Left hindlimb (tissue), 1 donor: ENCODE measurements around the gene UROC1.

Experiments used
- DNase-seq: peaks from one replicate; pipeline ENCODE4 v3.0.0-alpha.2; 2018

UROC1 gene

DNA sequence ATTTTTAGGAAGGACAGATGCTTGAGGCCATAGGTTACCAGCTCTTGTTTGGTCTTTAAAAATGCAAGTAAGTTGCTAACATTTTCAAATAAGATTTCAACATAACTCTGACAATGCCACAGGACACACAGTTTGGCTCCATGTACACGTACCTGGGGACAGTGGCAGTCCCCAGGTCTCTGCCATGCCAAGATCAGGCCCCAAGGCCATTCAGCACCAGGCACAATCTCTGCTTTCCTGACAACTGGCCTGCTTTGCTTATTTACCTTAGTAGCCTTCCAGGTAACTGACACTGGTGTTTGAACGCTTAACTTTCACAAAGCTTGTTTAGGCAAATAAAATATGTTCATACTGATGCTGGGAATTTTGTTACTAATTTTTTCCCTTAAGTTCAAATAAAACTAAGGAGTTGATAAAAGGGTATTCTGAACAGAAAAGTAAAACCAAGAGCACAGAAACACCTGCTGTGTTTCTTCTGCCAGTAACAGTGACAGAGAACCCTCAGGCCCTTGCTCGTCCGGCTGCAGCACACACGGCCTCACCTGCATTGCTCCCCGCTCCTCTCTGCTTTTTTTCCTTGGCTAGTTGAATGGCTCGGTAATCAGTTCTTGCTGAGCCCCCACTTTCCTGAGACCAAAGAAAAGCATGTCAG lies 58.3 kb downstream of the UROC1 start:
- DNase-seq: no peak

DNA sequence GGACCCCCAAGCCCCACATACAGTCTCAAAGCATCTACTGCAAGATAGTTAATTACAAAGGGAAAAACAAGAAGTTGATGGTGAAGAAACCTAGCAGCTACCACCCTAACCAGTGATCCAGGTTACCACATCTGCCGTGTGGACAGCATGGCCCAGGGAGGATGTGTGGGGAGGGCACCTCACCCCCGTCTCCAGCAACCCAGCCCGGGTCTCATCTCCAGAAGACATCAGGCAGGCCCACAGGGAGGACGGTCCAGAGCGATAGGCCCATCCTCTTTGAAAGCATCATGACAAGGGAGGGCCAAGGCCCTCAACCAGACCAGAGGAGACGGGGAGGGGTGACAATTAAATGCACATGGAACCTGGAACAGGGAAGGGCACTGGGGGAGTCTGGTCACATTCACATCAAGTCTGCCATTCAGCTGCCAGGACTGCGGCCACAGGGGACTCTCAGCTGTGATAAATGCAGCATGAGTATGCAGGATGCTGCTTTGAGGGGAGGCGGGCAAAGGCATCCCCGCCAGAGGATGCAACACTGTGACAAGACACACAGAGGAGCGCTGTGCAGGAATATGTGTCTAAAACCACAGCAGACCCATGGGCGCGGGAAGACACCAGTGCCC lies 60.7 kb downstream of the UROC1 start:
- DNase-seq: no peak

DNA sequence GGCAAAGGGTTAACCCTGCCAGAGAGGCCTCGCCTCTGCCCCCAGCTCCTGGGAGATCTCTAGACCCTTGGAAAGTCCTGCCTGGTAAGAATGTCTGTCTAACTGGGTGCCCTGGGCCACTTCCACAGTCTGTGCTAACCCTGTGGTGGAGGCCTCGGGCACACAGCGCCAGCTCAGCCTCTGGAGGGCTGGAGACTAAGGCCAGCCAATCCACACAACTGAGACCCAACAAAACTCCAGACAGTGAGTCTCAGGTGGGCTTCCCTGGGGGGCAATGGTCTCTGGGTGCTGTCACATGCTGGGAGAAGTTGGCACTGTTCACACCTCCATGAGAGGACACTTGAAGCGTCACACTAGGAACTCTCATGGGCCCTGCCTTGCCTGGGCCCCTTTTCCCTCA lies 61.4 kb downstream of the UROC1 start:
- no peak for DNase-seq

DNA sequence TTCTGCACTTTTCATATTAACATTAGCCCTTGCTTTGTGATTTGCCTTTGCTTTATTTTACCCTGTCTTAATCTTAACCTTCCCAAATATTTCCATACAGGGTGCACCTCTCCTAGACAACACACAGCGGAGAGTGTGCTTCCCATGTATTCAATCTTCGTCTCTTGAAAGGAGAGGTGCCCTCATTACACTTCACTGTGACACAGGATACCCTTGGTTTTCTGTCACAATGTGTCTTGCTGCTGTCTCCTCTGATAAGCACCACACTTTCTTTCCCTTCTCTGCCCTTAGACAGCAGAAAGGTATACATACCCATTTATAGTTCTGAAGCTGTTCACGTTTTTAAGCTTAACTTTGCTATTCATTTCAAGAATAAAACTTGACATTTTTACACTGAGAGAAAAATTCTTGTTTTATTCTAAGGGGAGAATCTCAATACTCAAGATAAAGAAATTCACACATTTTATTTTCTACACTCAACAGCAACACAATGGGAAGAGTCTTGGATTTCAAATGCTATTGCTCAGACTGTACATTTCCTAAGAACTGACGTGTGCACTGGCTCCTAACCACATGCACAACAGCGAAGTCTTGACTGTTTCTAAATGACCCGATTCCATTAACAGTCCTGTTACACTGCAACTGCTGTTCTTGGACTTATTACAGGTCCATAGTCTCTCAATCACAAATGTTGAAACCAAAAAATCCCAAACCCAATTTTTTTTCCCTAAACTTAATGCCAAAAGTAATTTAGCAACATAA lies 63.0 kb downstream of the UROC1 start:
- DNase-seq: no peak

DNA sequence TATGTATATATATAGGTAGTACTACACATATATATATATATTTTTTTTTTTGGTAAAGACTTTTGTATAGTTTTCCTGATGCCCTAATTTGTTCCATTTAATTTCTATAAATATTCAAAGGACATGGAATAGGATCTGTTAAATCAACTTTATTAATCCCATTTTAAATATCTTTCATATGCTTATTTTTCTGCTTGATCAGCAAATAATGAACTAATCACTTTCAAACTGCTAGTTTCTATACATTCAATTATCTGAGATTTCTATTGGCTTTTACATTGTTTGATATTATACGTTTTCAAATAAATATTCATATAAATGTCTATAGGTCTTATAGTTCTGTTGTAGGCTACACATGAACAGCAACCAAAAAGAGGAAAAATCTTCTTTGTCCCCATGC lies 63.5 kb downstream of the UROC1 start:
- no peak for DNase-seq

DNA sequence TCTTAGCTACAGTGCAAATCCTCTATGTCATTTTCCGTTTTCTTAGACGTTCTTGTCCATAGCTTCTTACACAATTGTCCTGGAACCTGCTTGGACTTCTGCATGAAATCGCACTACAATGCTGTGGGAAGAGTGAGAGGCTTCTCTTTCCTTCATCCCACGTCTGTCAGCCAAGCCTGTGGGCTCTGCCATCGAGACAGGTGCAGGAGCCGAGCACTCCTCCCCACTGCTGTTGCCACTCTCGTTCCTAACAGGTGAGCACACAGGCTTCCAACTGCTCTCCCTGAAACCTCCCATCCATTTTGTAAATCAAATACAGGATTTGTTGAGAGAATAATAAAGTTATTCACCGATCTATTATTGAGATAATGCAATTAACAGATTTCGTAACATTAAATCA lies 65.4 kb downstream of the UROC1 start:
- no peak for DNase-seq

DNA sequence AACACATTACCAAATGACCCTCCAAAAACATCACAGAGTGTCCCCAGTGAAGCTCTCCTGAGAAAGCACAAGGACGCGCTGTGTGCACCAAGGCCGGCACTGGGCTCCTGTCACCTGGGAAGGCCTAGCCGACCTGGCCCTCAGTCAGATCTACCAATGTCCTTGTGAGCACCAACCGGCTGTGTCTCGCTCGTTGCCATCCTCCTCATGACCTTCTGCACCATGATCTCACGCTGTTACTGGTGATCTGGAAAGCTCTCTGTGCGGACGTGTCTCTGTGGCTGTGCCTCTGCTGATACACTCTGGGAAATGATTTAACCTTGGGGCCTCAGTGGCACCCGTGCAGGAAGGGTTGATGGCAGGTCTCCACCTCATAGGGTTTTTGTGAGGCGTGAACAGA lies 66.1 kb downstream of the UROC1 start:
- DNase-seq: no peak

DNA sequence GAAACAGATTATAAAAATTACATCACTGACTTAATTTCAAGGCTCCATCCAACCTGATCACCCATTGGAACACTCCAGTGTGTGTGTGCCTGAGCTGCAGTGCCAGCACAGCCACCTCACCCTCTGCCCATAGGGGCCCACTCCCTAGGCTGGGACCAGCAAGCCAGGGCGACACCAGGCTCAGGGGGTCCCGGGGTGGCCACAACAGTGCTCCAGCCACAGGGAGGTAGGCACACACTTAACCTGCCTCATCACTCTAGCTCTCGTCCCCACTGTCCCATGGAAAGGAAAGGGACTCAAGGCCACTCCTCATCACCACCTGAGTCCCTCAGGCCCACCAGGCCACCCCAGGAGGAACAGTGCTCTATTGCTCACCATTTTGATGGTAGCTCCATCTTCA lies 66.8 kb downstream of the UROC1 start:
- DNase-seq: no peak

DNA sequence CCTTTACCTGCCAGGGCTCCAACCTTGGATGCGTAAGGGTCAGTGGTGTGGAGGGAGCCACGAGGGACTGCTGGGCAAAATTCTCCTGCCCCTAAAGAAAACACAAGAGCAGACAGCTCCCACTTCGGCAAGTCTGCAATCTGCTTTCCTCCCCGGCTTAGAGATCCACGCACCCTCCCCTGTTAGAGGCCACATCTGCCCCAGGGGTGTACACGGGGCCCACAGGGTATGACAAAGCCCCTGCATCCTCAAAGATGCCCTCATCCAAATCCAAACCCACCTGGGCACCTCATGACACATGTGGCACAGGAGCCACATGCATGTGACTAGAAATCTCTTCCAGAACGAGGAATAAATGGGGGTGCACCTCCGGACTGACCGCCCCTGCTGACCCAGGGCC lies 67.4 kb downstream of the UROC1 start:
- DNase-seq: no peak

DNA sequence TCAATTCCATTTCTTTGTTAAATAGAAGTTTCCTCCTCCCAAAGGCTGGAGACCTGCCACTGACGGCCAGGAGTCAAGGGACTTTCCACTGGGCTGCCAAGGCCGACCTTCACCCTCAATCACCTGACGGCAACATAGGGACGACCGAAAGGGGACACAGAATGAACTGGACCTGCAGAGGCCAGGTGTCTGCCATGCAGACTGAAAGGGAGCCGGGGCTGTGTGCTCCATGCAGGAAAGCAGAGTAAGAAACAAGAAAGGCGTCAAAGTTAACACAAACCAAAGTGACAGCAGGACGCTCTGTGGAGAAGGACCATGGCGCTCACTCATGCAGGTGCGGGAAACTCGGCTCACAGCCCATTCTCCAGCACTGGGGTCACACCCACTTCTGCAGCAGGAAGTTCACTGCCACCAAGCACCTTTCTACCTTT lies 67.9 kb downstream of the UROC1 start:
- DNase-seq: no peak

DNA sequence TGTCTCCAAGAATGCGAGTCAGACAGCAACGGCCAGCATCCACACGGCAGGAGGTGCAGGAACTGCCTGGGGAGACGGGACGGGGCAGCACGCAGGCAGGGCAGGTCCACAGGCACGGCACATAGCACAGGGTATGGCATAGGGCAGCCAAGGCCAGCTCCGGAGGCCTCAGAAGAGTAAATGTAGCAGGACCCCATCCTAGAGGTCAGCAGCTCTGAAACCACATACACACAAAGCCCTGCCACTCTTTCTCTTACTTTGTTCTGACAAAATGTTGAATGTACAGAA lies 68.7 kb downstream of the UROC1 start:
- no peak for DNase-seq

DNA sequence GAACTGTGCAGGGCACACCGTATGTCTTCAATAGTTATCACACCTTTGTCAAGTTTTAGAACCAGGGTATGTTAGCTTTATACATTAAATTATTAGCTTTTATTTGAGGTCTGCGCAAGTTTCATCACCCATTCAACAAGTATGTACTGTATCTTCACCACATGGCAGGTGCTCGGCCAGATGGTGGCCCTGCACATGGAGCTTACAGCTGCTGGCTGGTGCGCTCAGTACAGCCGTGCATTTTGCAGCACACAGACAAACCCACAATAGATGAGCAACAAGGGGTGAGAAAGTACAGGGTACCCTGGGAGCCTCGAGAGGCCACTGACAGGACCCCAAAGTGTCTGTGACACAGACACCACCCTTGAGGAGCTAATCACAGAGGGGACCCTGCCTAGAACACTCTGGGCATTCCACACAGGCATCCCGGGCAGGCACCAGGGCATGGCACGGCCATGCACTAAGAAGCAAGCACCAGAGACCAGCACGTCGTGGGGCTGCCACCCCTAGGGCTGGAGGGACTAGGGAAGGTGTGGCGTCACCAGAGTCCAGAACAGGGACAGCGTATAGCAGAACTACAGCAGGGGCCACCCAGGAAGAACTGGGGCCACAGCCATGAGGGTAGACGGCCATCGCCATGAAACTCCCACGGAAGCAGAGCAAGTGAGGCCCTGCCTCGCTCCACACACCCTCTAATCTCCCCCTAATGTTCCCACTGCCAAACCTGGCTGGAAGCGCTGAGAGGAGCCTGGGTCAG lies 69.3 kb downstream of the UROC1 start:
- no peak for DNase-seq

DNA sequence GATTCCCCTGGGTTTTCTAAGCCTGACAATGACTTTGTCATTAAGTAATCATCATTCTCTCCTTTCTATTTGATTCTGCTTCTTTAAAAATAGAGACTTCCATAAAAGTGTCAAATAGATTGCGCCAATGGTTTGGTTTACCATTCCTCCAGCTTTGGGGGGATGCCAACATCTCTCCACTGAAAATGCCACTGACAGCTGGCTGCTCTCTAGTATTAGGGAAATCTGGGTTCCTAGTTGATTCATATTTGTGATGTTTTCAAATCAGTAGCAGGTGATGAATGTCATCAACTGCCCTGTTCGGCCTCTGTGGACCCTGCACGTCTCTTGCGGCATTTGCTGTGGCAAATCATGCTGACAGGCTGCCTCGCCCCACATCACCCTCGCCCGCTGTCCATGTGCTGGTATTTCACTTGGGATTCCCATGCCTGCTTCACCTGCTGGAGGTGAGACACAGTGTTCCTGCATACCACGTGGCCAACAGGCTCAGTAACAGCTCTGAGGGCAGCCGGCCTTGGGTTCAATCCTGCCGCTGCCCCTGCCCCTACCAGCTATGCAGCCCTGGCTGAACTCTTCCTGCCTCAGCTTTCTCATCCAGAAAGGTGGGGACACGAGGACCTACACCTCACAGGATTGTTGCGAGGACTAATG lies 70.0 kb downstream of the UROC1 start:
- no peak for DNase-seq

DNA sequence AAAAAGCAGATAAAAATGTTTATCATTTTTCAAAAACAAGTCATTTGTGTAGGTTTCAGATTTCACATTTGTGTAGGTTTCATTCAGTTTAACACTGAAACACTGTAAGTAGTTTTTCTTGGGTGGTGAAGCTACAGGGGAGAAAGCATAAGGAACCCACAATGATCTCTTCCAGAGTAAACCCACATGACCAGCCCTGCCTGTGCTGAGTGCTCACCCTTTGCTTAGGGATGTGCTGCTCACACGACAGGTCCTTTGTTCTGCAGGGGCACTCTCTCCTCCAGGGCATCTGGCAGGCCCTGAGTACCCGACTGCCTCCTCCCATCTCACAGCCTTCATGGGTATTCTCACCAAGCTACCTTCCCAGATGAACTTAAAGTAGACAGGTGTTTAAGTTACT lies 70.8 kb downstream of the UROC1 start:
- DNase-seq: no peak

DNA sequence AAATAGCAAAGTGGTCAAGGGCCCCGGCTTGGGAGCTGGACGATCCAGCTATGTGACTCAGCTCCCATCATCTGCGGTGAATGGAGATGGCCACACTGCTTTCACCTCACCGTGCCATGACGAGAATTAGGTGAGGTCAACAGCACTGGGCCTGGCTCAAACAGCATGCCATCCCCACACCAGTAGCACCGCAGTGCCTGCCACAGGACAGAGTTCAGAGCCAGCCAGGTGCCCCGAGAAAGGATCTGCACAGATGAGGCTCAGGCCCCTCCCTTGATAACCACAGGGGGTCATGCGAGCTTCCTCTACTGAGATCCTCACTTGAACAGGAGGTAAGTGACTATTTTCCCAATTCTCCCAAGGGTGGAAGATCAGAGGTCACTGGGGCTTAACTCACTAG lies 71.3 kb downstream of the UROC1 start:
- DNase-seq: no peak

DNA sequence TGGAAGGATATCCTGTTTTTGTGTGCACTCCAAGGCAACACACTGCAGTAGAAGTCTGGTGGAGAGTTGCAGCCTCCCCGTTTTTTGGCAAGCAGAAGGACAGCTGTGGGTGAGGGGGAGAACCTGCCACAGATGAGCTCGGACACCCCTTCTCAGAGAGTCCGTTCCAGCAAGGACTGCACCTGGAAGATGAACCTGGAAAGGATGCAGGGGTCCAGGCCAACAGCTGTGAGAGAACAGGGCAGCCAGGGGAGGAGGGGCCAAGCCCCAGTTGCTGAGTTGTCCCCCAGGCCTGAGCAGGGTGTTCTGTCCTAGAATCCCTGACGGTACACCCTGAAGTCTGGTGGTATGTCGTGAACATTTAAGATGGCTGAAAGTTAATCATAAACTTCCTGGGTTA lies 72.1 kb downstream of the UROC1 start:
- no peak for DNase-seq

DNA sequence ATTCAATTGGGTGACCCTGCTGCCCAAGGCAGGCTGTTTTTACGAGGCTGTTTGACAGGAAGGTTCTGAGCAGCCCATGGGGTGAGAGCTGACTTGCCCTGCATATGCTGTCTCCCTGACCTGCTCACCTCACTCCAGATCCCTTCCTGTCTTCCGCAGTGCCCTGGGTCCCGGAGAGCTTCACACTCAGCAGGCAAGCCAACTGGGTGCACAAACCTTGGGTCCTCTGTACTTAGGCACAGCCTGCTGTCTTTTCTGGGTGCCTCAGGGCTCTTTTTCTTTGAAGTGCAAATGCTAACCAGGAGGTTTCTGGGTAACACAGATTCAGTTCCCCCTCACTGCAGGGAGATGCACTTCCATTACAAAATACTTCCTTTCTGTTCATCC lies 74.7 kb downstream of the UROC1 start:
- no peak for DNase-seq

DNA sequence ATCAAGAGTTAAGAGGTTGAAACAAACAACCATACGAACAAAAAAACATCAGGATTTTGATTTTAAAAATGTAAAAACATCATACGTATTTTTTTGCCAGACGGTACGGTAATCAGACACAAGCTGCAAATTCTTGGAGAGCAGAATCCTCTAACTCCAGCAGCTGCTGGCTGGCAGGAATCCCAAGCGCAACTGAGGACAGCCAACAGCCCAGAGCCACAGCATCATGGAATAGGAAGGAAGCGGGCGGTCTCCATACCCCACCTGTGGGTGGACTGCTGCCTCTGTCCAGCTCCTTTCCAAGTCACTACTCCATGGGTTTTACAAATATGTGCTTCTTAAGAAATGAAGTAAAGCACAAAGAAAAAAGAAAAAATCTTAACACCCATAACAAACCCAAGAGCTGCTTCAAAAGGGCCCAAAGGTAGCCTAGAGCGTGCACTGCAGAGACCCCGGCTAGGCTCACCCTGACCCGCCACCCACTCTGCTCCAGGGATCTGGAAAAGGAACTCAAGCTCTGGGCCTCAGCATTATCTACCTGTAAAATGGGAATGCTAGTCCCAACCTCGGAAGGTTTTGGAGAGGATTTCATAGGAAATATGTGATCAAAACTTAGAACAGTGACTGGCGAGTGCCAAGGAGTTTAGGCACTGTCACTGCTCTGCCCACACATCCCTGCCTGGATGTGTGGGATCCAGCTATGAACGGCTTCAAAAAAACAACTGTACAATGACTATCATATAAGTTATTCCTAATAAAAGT lies 75.3 kb downstream of the UROC1 start:
- peak; percentile 85 for DNase-seq

DNA sequence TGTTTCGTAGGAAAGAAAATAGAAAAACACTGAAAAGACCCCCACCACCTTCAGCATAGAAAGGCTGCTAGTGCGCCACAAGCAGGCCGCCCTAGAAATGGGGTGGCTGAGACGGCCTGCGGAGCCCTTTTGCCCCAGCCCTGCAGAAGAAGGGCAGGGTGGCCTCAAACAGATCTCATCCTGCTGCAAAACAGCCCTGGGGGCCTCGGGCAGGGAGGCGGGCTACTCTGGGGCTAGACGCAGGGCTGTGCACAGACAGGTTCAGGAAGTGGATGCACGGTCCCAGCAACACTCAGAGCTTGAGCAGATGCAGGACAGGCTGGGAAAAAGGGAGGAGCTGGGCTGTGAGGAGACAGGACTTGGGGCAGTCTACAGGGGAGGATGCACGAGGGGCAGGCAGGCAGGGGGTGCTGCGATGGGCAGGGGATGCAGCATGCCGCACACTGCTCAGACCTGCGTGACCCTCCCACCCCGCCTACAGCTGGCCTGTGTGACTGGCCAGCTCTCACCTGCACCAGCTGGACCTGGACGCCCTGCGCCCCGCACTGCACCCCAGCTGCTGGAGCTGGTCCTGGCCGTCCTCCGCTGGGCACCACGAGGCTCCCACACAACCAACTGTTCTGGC lies 76.2 kb downstream of the UROC1 start:
- DNase-seq: no peak

DNA sequence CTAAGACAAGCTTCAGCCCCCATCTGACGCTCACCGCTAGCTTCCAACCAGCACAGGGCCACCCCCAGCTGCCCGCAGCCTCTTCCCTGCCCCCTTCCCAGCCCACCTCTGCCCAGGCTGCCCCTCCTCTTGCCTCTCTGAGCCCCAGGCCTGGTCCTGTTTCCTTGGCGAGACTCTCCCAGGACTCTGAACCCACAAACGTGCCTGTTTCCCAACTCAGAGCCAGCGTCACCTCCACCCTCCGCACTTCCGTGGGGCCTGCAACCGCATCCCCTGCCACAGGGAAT lies 76.9 kb downstream of the UROC1 start:
- DNase-seq: no peak

DNA sequence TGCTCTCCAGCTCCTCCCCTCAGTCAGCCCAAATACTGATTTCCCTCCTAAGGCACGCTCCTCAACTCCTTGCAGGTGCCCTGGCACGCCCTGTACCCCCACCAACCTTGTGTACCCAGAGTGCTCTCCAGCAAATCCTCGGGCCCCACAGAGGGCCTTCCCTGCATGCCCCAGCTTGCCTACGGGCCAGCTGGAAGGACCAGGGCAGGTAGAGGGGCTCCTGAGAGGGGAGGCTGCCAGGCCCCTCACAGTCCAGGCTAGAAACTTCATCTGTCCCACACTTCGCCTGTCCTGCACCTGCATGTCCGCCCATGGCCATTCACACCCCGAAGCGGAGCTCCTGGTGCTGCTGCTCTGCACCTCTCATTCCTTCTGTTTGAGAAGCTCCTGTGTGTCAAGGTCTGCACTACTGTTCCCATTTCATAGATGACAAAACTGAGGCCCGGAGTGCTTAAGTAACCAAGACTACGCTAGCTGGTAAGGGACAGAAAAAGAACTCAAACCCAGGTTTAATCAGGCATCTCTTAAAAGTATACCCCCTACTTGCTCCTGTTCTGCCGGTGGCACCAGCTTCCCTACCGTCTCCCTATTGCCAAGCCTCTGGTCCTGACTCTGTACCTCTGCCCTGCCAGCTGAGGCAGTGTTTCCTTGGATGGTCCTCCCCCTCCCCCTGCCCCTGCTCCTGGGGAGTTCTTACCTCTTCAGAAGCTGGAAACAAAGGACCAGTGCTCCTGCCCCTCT lies 77.4 kb downstream of the UROC1 start:
- no peak for DNase-seq
